Psoas muscle (tissue), 8 donors: ENCODE results near the gene PIGK. TPM values are rescaled to one million over a fixed set of nuclear protein-coding genes. Genes with fewer than 3 reads are reported as not detected.
"Not testable (repeated sequence)": the region's sequence is repeated elsewhere in the genome, so short reads cannot be mapped to it uniquely, and the experiment has no call there.

ENCODE experiments used
- ATAC-seq, 4 donors: fragments of 200-7000 bp; cut with Tn5 transposase; one replicate each; pipeline ENCODE4 v1.9.1; 2020; ENCODE audit warnings: moderate library complexity in 3 of 4, mild to moderate bottlenecking in 2 of 4
- DNase-seq, 2 donors: peaks; one replicate each; pipeline ENCODE4 v3.0.0-alpha.2; 2020
- H3K27ac ChIP-seq: fragments of 200-600 bp; one replicate; pipeline ENCODE4 v1.8.0; 2022
- H3K27me3 ChIP-seq, 3 donors: fragments of 200-600 bp in 1 of 3; one replicate each; pipeline versions ENCODE4 v1.6.1 to v1.8.0; 2013 to 2022; ENCODE audit warnings: low read length in 2 of 3, mild to moderate bottlenecking in 2 of 3, moderate library complexity in 1 of 3; ENCODE audit not compliant: insufficient read depth in 3 of 3
- H3K36me3 ChIP-seq, 2 donors: fragments of 200-600 bp in 1 of 2; one replicate each; pipeline versions ENCODE4 v1.6.1 to v1.8.0; 2013 to 2022; ENCODE audit warnings: low read depth in 1 of 2, mild to moderate bottlenecking in 1 of 2, moderate library complexity in 1 of 2; ENCODE audit not compliant: insufficient read depth in 1 of 2
- H3K4me1 ChIP-seq: fragments of 200-600 bp; one replicate; pipeline ENCODE4 v1.8.0; 2022
- H3K4me3 ChIP-seq: fragments of 200-600 bp; one replicate; pipeline ENCODE4 v1.8.0; 2022; ENCODE audit warnings: mild to moderate bottlenecking
- H3K9me3 ChIP-seq: fragments of 200-600 bp; one replicate; pipeline ENCODE4 v1.8.0; 2022
- WGBS, 3 donors: extraction: QIAGEN DNeasy Blood & Tissue Kit; methylation state at CpG; one replicate each; pipeline versions ENCODE4 v1.1.6 to v1.1.7; 2013; 5-methylcytosine and 5-hydroxymethylcytosine counted together
- intact Hi-C, 2 donors: fragments of 100-400 bp; cut with DNase I; formaldehyde crosslinking; loops; one replicate each; pipeline versions ENCODE4 v1.11.0 to v1.14.2; 2022
- polyA plus RNA-seq, 3 donors: library from polyadenylated mRNA; stranded (reverse); fragments of 200-250 nt; gene quantifications; one replicate each; pipeline ENCODE4 v1.2.3, GENCODE V29; 2013
- total RNA-seq, 4 donors: library from RNA; stranded (reverse); fragmentation: NEBNext Ultra II Directional in 2 of 4; extraction: Animal tissue kit (Norgen Biotek cat#: 25700) in 2 of 4; gene quantifications; one replicate each; pipeline versions ENCODE4 v1.2.1 to v1.2.4, GENCODE V29; 2021 to 2023
- TF ChIP-seq, protein P1 (sequence below): fragments of 200-600 bp; IDR thresholded peaks from one replicate; pipeline ENCODE4 v1.8.0; 2022; ENCODE audit warnings: antibody characterized with exemption
- donor health status: healthy with polysubstance abuse.
- donor health status: DM: no; HTN: no; CAD: no; lungs with moderate emphysema.
- donor health status: Bipolar disorder and iron deficiency.
- donor health status: healthy.
- donor health status: DM: yes; HTN: yes; CAD: no.
- donor health status: DM: no; HTN: no; CAD: no.
- donor health status: DM: no; HTN: no; CAD: no.
- donor health status: DM: yes; HTN: yes; CAD: no.

Gene PIGK
- total and polyA plus RNA-seq, 7 donors = 4.8 to 13.2 (median 11.8) TPM

DNA sequence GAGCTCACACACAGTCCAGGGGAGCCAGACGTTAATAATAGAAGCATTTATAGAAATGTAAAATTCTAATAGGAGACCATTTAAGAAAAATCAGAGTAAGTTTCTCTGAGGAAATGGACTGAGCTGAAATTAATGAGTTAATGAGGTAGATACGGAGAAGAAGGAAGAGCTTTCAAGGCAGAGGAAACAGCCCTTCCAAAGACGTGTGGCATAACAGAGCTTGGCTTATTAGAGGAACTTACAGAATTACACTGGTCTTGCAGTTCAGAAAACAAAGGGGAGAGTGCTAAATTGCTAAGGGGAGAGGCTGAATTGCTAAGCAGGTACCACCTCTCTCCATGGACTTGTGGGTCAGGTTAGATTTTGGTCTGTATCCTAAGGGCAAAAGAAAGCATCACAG is 8.2 kb upstream of the PIGK start:
- H3K27me3 ChIP-seq = no peaks in the 10 kb centered on the region
- H3K9me3 ChIP-seq = no peaks in the 10 kb centered on the region
- no peaks in the 10 kb centered on the region for H3K4me1 ChIP-seq
- WGBS, 3 donors = 54 to 62% (median 55%) methylated on average over 3 of the region's 3 CpGs
- DNase-seq = no peak
- TF ChIP-seq, protein P1, sequence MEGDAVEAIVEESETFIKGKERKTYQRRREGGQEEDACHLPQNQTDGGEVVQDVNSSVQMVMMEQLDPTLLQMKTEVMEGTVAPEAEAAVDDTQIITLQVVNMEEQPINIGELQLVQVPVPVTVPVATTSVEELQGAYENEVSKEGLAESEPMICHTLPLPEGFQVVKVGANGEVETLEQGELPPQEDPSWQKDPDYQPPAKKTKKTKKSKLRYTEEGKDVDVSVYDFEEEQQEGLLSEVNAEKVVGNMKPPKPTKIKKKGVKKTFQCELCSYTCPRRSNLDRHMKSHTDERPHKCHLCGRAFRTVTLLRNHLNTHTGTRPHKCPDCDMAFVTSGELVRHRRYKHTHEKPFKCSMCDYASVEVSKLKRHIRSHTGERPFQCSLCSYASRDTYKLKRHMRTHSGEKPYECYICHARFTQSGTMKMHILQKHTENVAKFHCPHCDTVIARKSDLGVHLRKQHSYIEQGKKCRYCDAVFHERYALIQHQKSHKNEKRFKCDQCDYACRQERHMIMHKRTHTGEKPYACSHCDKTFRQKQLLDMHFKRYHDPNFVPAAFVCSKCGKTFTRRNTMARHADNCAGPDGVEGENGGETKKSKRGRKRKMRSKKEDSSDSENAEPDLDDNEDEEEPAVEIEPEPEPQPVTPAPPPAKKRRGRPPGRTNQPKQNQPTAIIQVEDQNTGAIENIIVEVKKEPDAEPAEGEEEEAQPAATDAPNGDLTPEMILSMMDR = no peak
- H3K4me3 ChIP-seq = no peak overlapping the region
- H3K27ac ChIP-seq = no peak overlapping the region
- intact Hi-C loops = no loop called here
- no peak for ATAC-seq
- peaks cover 0 to 3% of the 10 kb centered on the region in 2 donors for H3K36me3 ChIP-seq

DNA sequence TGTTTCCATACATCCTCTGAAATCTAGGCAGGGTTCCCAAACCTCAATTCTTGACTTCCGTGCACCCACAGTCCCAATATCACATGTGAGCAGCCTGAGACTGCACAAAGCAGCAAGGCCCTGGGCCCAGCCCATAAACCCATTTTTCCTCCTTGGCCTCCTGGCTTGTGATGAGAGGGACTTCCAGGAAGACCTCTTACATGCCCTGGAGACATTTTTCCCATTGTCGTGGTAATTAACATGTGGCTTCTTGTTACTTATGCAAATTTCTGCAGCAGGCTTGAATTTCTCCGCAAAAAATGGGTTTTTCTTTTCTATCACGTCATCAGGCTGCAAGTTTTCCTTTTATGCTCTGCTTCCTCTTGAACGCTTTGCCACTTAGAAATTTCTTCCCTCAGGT is 3.3 kb upstream of the PIGK start:
- intact Hi-C loops = no loop called here
- TF ChIP-seq, protein P1 = no peak
- Histone ChIP-seq H3K27ac (no peak overlapping the region), H3K36me3 (peaks cover 0 to 11% of the 10 kb centered on the region in 2 donors), H3K9me3 (no peaks in the 10 kb centered on the region), H3K27me3 (no peaks in the 10 kb centered on the region), H3K4me3 (no peak overlapping the region), H3K4me1 (peaks cover 18% of the 10 kb centered on the region)
- 90 to 93% (median 91%) methylated on average over 5 of the region's 5 CpGs for WGBS, 3 donors
- DNase-seq (no peak), ATAC-seq (no peak)

DNA sequence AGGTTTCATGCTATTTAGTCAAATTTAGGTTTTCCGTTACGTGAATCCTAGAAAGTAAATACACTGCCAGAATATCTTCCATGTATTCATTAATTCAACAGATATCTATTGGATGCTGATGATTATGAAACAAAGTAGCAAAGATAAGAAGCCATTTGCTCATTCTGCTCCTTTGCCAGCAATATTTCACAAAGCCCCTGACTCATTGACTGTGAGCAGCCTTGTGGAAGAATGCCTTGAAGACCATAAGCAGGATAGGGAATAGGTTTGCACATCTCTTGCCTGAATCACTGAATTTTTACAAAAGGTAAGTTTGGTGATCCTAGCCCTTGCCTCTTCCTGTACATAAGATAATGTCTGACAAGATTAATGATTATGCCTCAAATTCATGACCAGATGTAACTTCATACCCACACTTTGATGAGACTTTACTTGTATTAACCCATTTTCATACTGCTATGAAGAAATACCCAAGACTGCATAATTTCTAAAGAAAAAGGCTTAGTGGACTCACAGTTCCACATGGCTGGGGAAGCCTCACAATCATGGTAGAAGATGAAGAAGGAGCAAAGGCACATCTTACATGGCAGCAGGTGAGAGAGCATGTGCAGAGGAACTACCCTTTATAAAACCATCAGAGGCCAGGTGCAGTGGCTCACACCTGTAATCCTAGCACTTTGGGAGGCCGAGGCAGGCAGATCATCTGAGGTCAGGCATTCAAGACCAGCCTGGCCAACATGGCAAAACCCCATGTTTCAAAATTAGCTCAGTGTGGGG is 1.6 kb upstream of the PIGK start:
- no peak for ATAC-seq
- Histone ChIP-seq H3K36me3 (peaks cover 0 to 11% of the 10 kb centered on the region in 2 donors), H3K27me3 (no peaks in the 10 kb centered on the region), H3K4me3 (peak overlapping the region; percentile 88), H3K4me1 (peaks cover 18% of the 10 kb centered on the region), H3K9me3 (no peaks in the 10 kb centered on the region), H3K27ac (no peak overlapping the region)
- no peak for DNase-seq
- WGBS, 3 donors = 46 to 52% (median 51%) methylated on average over 3 of the region's 3 CpGs
- TF ChIP-seq, protein P1 = no peak
- intact Hi-C loops = no loop called here

DNA sequence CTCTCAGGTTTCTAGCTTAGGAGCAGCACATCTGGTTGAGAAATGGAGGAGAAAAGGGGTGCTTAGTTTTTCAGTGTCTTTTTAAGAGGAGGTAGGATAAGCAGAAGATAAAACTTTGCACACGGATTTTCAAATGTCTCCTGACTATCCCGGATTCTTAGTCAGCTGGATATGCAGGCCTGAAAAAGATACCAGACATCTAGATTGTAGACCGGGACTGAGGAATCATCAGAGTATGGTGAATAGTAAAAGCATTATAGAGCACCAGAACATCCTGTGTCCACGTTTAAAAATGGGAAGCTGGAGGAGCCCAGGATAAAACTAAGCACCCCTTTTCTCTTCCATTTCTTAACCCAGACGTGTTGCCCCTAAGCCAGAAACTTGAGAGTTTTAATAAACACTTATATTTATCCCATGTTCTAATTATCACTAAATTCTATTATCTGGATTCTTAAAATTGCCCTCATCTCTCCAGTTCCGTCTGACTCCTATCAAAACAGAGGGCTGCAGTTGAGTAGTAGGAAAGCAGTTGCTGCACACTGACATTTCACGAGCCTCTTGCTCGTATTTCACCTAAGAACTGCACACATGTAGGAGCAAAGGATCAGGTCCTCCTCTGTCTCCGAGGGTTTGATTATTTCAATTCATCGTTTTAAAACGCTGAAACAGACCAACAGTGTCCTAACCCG is 609 bp downstream of the PIGK start:
- Histone ChIP-seq H3K4me1 (peaks cover 18% of the 10 kb centered on the region), H3K27me3 (no peaks in the 10 kb centered on the region), H3K4me3 (peak overlapping the region; percentile 88), H3K36me3 (peaks cover 0 to 11% of the 10 kb centered on the region in 2 donors), H3K9me3 (no peaks in the 10 kb centered on the region), H3K27ac (peak overlapping the region; percentile 89)
- DNase-seq (no peak), ATAC-seq (peak; percentile 36 to 70 (median 50))
- TF ChIP-seq, protein P1 = no peak
- 4 to 5% (median 5%) methylated on average over 12 of the region's 12 CpGs for WGBS, 3 donors
- intact Hi-C loops = no loop called here

DNA sequence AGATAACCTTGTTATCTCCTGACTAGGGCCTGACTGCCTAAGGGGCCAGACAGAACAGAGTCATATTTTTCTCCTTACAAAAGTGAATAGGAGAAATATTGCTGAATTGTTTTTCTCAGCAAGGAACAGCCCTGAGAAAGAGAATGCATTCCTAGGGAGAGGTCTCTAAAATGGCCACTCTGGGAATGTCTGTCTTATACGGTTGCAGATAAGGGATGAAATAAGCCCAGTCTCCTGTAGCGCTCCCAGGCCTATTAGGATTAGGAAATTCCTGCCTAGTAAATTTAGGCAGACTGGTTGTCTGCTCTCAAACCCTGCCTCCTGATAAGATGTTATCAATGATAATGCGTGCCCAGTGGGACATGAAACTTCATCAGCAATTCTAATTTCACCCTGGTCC is 15.2 kb downstream of the PIGK start:
- H3K9me3 ChIP-seq, H3K36me3 ChIP-seq, H3K4me3 ChIP-seq, ATAC-seq, DNase-seq, H3K27me3 ChIP-seq, intact Hi-C loops, H3K27ac ChIP-seq, H3K4me1 ChIP-seq: not testable (repeated sequence)
- WGBS, 3 donors = 96 to 100% (median 99%) methylated on average over 3 of the region's 3 CpGs
